H9 (cell line): Measurements from ENCODE around the gene ZNF609. TPM values are rescaled to one million over a fixed set of nuclear protein-coding genes. Genes with fewer than 3 reads are reported as not detected.

Experiments used
- DNase-seq: peaks from one replicate; pipeline ENCODE4 v3.0.0-alpha.2; 2017
- H2AFZ ChIP-seq: one replicate; pipeline ENCODE4 v1.6.1; 2013; ENCODE audit warnings: mild to moderate bottlenecking, low read length, control low read depth, moderate library complexity
- H2AK5ac ChIP-seq: 2 replicates; pipeline ENCODE4 v1.6.1; 2013; ENCODE audit warnings: low read length, control low read depth, mixed read lengths; ENCODE audit not compliant: insufficient read length
- H2BK120ac ChIP-seq: one replicate; pipeline ENCODE4 v1.6.1; 2013; ENCODE audit warnings: low read depth, mild to moderate bottlenecking, low read length, control low read depth, inconsistent platforms; ENCODE audit not compliant: poor library complexity, severe bottlenecking
- H2BK12ac ChIP-seq: 2 replicates; pipeline ENCODE4 v1.6.1; 2013; ENCODE audit warnings: low read length, control low read depth, mixed read lengths, low read depth; ENCODE audit not compliant: insufficient read length
- H2BK15ac ChIP-seq: 2 replicates; pipeline ENCODE4 v1.6.1; 2013; ENCODE audit warnings: low read depth, low read length, control low read depth
- H2BK20ac ChIP-seq: one replicate; pipeline ENCODE4 v1.6.1; 2013; ENCODE audit warnings: low read depth, mild to moderate bottlenecking, low read length, control low read depth, inconsistent platforms; ENCODE audit not compliant: poor library complexity, severe bottlenecking
- H2BK5ac ChIP-seq: 2 replicates; pipeline ENCODE4 v1.6.1; 2013; ENCODE audit warnings: low read length, control low read depth, mixed read lengths; ENCODE audit not compliant: insufficient read length
- H3K14ac ChIP-seq: 2 replicates; pipeline ENCODE4 v1.6.1; 2013; ENCODE audit warnings: low read length, control low read depth; ENCODE audit not compliant: insufficient read depth
- H3K18ac ChIP-seq: 2 replicates; pipeline ENCODE4 v1.6.1; 2013; ENCODE audit warnings: low read depth, mild to moderate bottlenecking, mixed read lengths, low read length, control low read depth; ENCODE audit not compliant: insufficient read length
- H3K23ac ChIP-seq: 2 replicates; pipeline ENCODE4 v1.6.1; 2013; ENCODE audit warnings: low read length, control low read depth, mixed read lengths, low read depth; ENCODE audit not compliant: insufficient read length
- H3K23me2 ChIP-seq: 2 replicates; pipeline ENCODE4 v1.6.1; 2013; ENCODE audit warnings: low read depth, mild to moderate bottlenecking, mixed read lengths, low read length, control low read depth; ENCODE audit not compliant: insufficient read length, poor library complexity, severe bottlenecking
- H3K27ac ChIP-seq: 2 replicates; pipeline ENCODE4 v1.5.1; 2013; ENCODE audit warnings: low read length, control low read depth, mixed read lengths, low read depth; ENCODE audit not compliant: insufficient read length
- H3K27me3 ChIP-seq: 2 replicates; pipeline ENCODE4 v1.6.1; 2013; ENCODE audit warnings: low read length, control low read depth, inconsistent platforms; ENCODE audit not compliant: insufficient read depth
- H3K4ac ChIP-seq: 2 replicates; pipeline ENCODE4 v1.6.1; 2013; ENCODE audit warnings: low read depth, mild to moderate bottlenecking, control low read depth, inconsistent platforms, low read length, moderate library complexity
- H3K4me1 ChIP-seq: 2 replicates; pipeline ENCODE4 v1.6.1; 2013; ENCODE audit warnings: low read length, control low read depth, inconsistent platforms; ENCODE audit not compliant: insufficient read depth
- H3K4me2 ChIP-seq: 2 replicates; pipeline ENCODE4 v1.6.1; 2013; ENCODE audit warnings: low read length, control low read depth, mixed read lengths; ENCODE audit not compliant: insufficient read length, insufficient read depth
- H3K56ac ChIP-seq: 2 replicates; pipeline ENCODE4 v1.6.1; 2013; ENCODE audit warnings: low read depth, mild to moderate bottlenecking, mixed read lengths, low read length, control low read depth; ENCODE audit not compliant: insufficient read length
- H3K79me1 ChIP-seq: 2 replicates; pipeline ENCODE4 v1.6.1; 2013; ENCODE audit warnings: low read depth, mild to moderate bottlenecking, moderate library complexity, low read length, control low read depth, inconsistent platforms; ENCODE audit not compliant: insufficient read depth, poor library complexity, severe bottlenecking
- H3K79me2 ChIP-seq: 2 replicates; pipeline ENCODE4 v1.6.1; 2013; ENCODE audit warnings: low read length, control low read depth, inconsistent platforms; ENCODE audit not compliant: insufficient read depth
- H3K9ac ChIP-seq: 2 replicates; pipeline ENCODE4 v1.6.1; 2013; ENCODE audit warnings: low read length, control low read depth, mixed read lengths; ENCODE audit not compliant: insufficient read length; ENCODE audit errors: extremely low read depth
- H3K9me3 ChIP-seq: one replicate; pipeline ENCODE4 v1.6.1; 2013; ENCODE audit warnings: low read depth, low read length, inconsistent platforms; ENCODE audit not compliant: control insufficient read depth
- H3T11ph ChIP-seq: one replicate; pipeline ENCODE4 v1.6.1; 2013; ENCODE audit warnings: mild to moderate bottlenecking, low read length, control low read depth, inconsistent platforms
- H4K20me1 ChIP-seq: one replicate; pipeline ENCODE4 v1.6.1; 2013; ENCODE audit not compliant: control insufficient read depth, insufficient read length, insufficient read depth
- H4K5ac ChIP-seq: 2 replicates; pipeline ENCODE4 v1.6.1; 2013; ENCODE audit warnings: low read depth, mild to moderate bottlenecking, mixed read lengths, low read length, control low read depth; ENCODE audit not compliant: insufficient read length
- H4K8ac ChIP-seq: replicated peaks from 2 replicates; pipeline ENCODE4 v1.6.1; 2013; ENCODE audit warnings: low read length, control low read depth, mixed read lengths, low read depth; ENCODE audit not compliant: insufficient read length
- H4K91ac ChIP-seq: 2 replicates; pipeline ENCODE4 v1.6.1; 2013; ENCODE audit warnings: low read depth, mild to moderate bottlenecking, moderate library complexity, mixed read lengths, low read length, control low read depth; ENCODE audit not compliant: insufficient read length
- H3K27ac Mint-ChIP-seq, 3 experiments: 2 replicates in 2 of 3; 3 replicates in 1 of 3; pipeline ENCODE4 v1.8.0; 2020 to 2021; ENCODE audit warnings: mixed read lengths in 3 of 3, mild to moderate bottlenecking in 1 of 3, moderate library complexity in 1 of 3
- H3K27me3 Mint-ChIP-seq: 2 replicates; pipeline ENCODE4 v1.8.0; 2021; ENCODE audit warnings: low read depth, mild to moderate bottlenecking, moderate library complexity, mixed read lengths
- H3K36me3 Mint-ChIP-seq, 3 experiments: 2 replicates in 2 of 3; 3 replicates in 1 of 3; pipeline ENCODE4 v1.8.0; 2020 to 2021; ENCODE audit warnings: low read depth in 3 of 3, mixed read lengths in 3 of 3; ENCODE audit not compliant: insufficient read depth in 1 of 3
- H3K4me1 Mint-ChIP-seq, 2 experiments: 2 replicates each; pipeline ENCODE4 v1.8.0; 2020; ENCODE audit warnings: mixed read lengths in 2 of 2
- H3K4me3 Mint-ChIP-seq, 2 experiments: 2 replicates in 1 of 2; 3 replicates in 1 of 2; pipeline ENCODE4 v1.8.0; 2020 to 2021; ENCODE audit warnings: mild to moderate bottlenecking in 2 of 2, mixed read lengths in 2 of 2, moderate library complexity in 1 of 2
- H3K9me3 Mint-ChIP-seq, 2 experiments: 2 replicates in 1 of 2; 3 replicates in 1 of 2; pipeline ENCODE4 v1.8.0; 2020; ENCODE audit warnings: mild to moderate bottlenecking in 2 of 2, mixed read lengths in 2 of 2, moderate library complexity in 1 of 2
- CTCF ChIP-seq: fragments of 200-600 bp; sonication (generic); conservative IDR thresholded peaks from 3 replicates; pipeline ENCODE4 v1.8.0; 2021; ENCODE audit warnings: antibody characterized with exemption, mild to moderate bottlenecking
- total RNA-seq: library from RNA; stranded (reverse); gene quantifications from 2 replicates; pipeline ENCODE4 v1.2.1, GENCODE V29; 2021

The ZNF609 gene
- total RNA-seq, 1 experiment from 2014 or later, result 45.3 TPM

- H3K9me3 Mint-ChIP-seq, result no peaks in the 10 kb centered on the region
- no peaks in the 10 kb centered on the region for H3K27me3 Mint-ChIP-seq
- no peak for DNase-seq
- Histone ChIP-seq H3K14ac (no peak overlapping the region), H3K4ac (no peak overlapping the region), H2BK120ac (no peak overlapping the region), H4K8ac (no peak overlapping the region), H3K27ac (no peak overlapping the region), H2AFZ (no peak overlapping the region), H2BK5ac (no peak overlapping the region), H2BK20ac (no peak overlapping the region), H2AK5ac (no peak overlapping the region), H3K23ac (no peak overlapping the region), H3T11ph (no peak overlapping the region), H3K79me2 (no peaks in the 10 kb centered on the region), H3K4me2 (no peak overlapping the region), H3K56ac (no peak overlapping the region), H2BK12ac (no peak overlapping the region), H4K20me1 (no peaks in the 10 kb centered on the region), H3K27me3 (no peaks in the 10 kb centered on the region), H4K91ac (no peak overlapping the region), H3K79me1 (no peaks in the 10 kb centered on the region), H3K4me1 (no peaks in the 10 kb centered on the region), H3K23me2 (no peaks in the 10 kb centered on the region), H3K18ac (no peak overlapping the region), H4K5ac (no peak overlapping the region), H3K9me3 (no peaks in the 10 kb centered on the region), H2BK15ac (no peak overlapping the region), H3K9ac (no peak overlapping the region)
- H3K36me3 Mint-ChIP-seq, result peaks cover 1 to 17% (median 12%) of the 10 kb centered on the region in 3 experiments; a peak in 5 of 7 replicates
- H3K27ac Mint-ChIP-seq, result no peak overlapping the region
- H3K4me1 Mint-ChIP-seq, result no peaks in the 10 kb centered on the region
- no peak for TF ChIP-seq CTCF
- no peak overlapping the region for H3K4me3 Mint-ChIP-seq
Measured at GRCh38 chr15:64444836-64445235, 15.5 kb upstream of the ZNF609 start.
